Keratinocyte (primary cell): ENCODE data around the gene YAP1. TPM values are rescaled to one million over a fixed set of nuclear protein-coding genes. Genes with fewer than 3 reads are reported as not detected.
A peak's percentile ranks its signal among the peaks of the same experiment; 100 is the strongest.

Experiments
- DNase-seq: peaks from one replicate; pipeline ENCODE4 v3.0.0-alpha.2; 2011; ENCODE audit warnings: low read depth, missing footprints, low spot score
- FAIRE-seq: peaks from 2 replicates; lab custom pipeline; 2011; peaks lifted over from hg19 to GRCh38; lab: Jason Lieb, UNC
- H2AFZ ChIP-seq: 2 replicates; pipeline ENCODE4 v1.6.0; 2012; ENCODE audit warnings: low read length, control low read depth, inconsistent platforms; ENCODE audit not compliant: control insufficient read depth
- H3K27ac ChIP-seq: 2 replicates; pipeline ENCODE4 v1.5.1; 2011; ENCODE audit warnings: low read length; ENCODE audit not compliant: control insufficient read depth, insufficient read depth
- H3K27me3 ChIP-seq: 3 replicates; pipeline ENCODE4 v1.6.0; 2011; ENCODE audit warnings: low read length; ENCODE audit not compliant: control insufficient read depth, insufficient read depth; ENCODE audit errors: extremely low read depth
- H3K36me3 ChIP-seq, 2 experiments: 2 replicates in 1 of 2; 3 replicates in 1 of 2; pipeline ENCODE4 v1.5.1; 2011; ENCODE audit warnings: low read length in 2 of 2, mild to moderate bottlenecking in 1 of 2; ENCODE audit not compliant: control insufficient read depth in 2 of 2, insufficient read depth in 2 of 2; ENCODE audit errors: extremely low read depth in 1 of 2
- H3K4me1 ChIP-seq: 3 replicates; pipeline ENCODE4 v1.5.1; 2011; ENCODE audit warnings: low read length; ENCODE audit not compliant: control insufficient read depth, insufficient read depth; ENCODE audit errors: extremely low read depth
- H3K4me2 ChIP-seq: 3 replicates; pipeline ENCODE4 v1.6.0; 2011; ENCODE audit warnings: low read depth, low read length; ENCODE audit not compliant: control insufficient read depth, insufficient read depth; ENCODE audit errors: extremely low read depth
- H3K4me3 ChIP-seq, 3 experiments: fragments of 200-600 bp in 1 of 3; sonication (generic) in 1 of 3; 2 replicates in 2 of 3; 3 replicates in 1 of 3; pipeline ENCODE4 v1.5.1; 2011 to 2016; ENCODE audit warnings: low read length in 3 of 3, mild to moderate bottlenecking in 3 of 3, control low read depth in 2 of 3, inconsistent platforms in 1 of 3, low read depth in 1 of 3, mixed read lengths in 1 of 3, mixed run types in 1 of 3, moderate library complexity in 1 of 3; ENCODE audit not compliant: control insufficient read depth in 2 of 3, insufficient read depth in 2 of 3; ENCODE audit errors: extremely low read depth in 1 of 3
- H3K79me2 ChIP-seq: 2 replicates; pipeline ENCODE4 v1.6.0; 2012; ENCODE audit warnings: low read length; ENCODE audit not compliant: control insufficient read depth, insufficient read depth
- H3K9ac ChIP-seq: 3 replicates; pipeline ENCODE4 v1.6.0; 2011; ENCODE audit warnings: low read length; ENCODE audit not compliant: control insufficient read depth, insufficient read depth; ENCODE audit errors: extremely low read depth
- H3K9me1 ChIP-seq: 3 replicates; pipeline ENCODE4 v1.6.0; 2011; ENCODE audit warnings: low read length; ENCODE audit not compliant: control insufficient read depth, insufficient read depth; ENCODE audit errors: extremely low read depth
- H3K9me3 ChIP-seq: 2 replicates; pipeline ENCODE4 v1.5.1; 2012; ENCODE audit warnings: low read depth, low read length; ENCODE audit not compliant: control insufficient read depth
- H4K20me1 ChIP-seq: 3 replicates; pipeline ENCODE4 v1.6.0; 2011; ENCODE audit warnings: low read length; ENCODE audit not compliant: control insufficient read depth, insufficient read depth; ENCODE audit errors: extremely low read depth
- EZH2 ChIP-seq: IDR thresholded peaks from one replicate; pipeline ENCODE4 v1.6.1; 2012; ENCODE audit warnings: inconsistent platforms, mild to moderate bottlenecking, low read length, moderate library complexity
- dilution Hi-C: fragments of 300-500 bp; cut with MboI; formaldehyde crosslinking; loops from one replicate; pipeline ENCODE4 v1.7.0; 2020; ENCODE audit warnings: low sequenced_read_pairs; ENCODE audit not compliant: extremely low pct_ligation_motif_present
- polyA plus RNA-seq, 5 experiments: library from polyadenylated mRNA; depleted of rRNA in 3 of 5; stranded (reverse) in 3 of 5; stranded (forward) in 1 of 5; unstranded in 1 of 5; fragments of >200 nt; gene quantifications; 1 replicate in 1 of 5; 2 replicates in 3 of 5; 3 replicates in 1 of 5; pipeline versions ENCODE4 v1.2.1 to v1.2.3, GENCODE V29; 2011 to 2012; ENCODE audit warnings: missing spikeins in 2 of 5, low read depth in 1 of 5, low replicate concordance in 1 of 5
- TF ChIP-seq, protein P1 (sequence below), 3 experiments: IDR thresholded peaks in 1 of 3; conservative IDR thresholded peaks in 1 of 3; optimal IDR thresholded peaks in 1 of 3; 2 replicates in 2 of 3; 3 replicates in 1 of 3; pipeline versions ENCODE3 to v1.5.1; 2011; ENCODE audit warnings: low read length in 3 of 3, mild to moderate bottlenecking in 3 of 3, moderate library complexity in 2 of 3, control low read depth in 1 of 3, inconsistent platforms in 1 of 3; ENCODE audit not compliant: insufficient read depth in 2 of 3; ENCODE audit errors: extremely low read depth in 1 of 3

Gene YAP1
- polyA plus RNA-seq, 1 donor (not counting 4 experiments of a cell fraction or from before 2014, with no cell fraction given): 105 TPM

DNA sequence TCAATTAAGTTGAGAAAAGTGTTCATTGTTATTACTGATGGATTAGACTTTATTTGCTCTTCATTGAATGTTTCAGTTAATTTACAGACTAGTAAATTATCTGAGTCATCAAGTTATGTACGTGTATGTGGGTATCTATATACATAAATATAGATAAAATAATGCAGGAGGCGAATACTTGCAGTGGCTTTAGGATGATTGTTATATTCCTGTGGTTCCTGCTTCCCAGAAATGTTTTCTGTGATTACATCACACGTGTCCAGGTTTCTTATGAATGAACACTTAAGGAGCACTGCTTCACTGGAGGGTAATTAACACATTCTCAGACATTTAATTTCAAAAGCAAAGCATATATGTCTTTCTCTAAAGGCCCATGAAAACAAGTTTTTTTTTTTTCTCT lies 28.4 kb downstream of the YAP1 start:
- FAIRE-seq (no peak), DNase-seq (peak; percentile 45)
- Histone ChIP-seq H3K36me3 (peaks cover 1 to 7% of the 10 kb centered on the region in 2 experiments), H4K20me1 (no peaks in the 10 kb centered on the region), H3K79me2 (peaks cover 90% of the 10 kb centered on the region), H3K4me1 (peaks cover 19% of the 10 kb centered on the region), H2AFZ (no peak overlapping the region), H3K9me3 (no peaks in the 10 kb centered on the region), H3K27ac (peak overlapping the region; percentile 92), H3K4me2 (peak overlapping the region; percentile 82), H3K27me3 (no peaks in the 10 kb centered on the region), H3K9ac (peak overlapping the region; percentile 67), H3K9me1 (no peaks in the 10 kb centered on the region), H3K4me3 (no peak overlapping the region)
- dilution Hi-C loops: no loop called here
- TF ChIP-seq EZH2: no peak
- TF ChIP-seq, protein P1, sequence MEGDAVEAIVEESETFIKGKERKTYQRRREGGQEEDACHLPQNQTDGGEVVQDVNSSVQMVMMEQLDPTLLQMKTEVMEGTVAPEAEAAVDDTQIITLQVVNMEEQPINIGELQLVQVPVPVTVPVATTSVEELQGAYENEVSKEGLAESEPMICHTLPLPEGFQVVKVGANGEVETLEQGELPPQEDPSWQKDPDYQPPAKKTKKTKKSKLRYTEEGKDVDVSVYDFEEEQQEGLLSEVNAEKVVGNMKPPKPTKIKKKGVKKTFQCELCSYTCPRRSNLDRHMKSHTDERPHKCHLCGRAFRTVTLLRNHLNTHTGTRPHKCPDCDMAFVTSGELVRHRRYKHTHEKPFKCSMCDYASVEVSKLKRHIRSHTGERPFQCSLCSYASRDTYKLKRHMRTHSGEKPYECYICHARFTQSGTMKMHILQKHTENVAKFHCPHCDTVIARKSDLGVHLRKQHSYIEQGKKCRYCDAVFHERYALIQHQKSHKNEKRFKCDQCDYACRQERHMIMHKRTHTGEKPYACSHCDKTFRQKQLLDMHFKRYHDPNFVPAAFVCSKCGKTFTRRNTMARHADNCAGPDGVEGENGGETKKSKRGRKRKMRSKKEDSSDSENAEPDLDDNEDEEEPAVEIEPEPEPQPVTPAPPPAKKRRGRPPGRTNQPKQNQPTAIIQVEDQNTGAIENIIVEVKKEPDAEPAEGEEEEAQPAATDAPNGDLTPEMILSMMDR (optimal IDR thresholded peaks at IDR 0.05 in 1 of 3, IDR thresholded peaks at IDR 0.05 in 1 of 3, conservative IDR thresholded peaks at IDR 0.05 in 1 of 3; ENCODE audit: extremely low read depth in 1 of 3, insufficient read depth in 2 of 3, low read length in 3 of 3): no peak

DNA sequence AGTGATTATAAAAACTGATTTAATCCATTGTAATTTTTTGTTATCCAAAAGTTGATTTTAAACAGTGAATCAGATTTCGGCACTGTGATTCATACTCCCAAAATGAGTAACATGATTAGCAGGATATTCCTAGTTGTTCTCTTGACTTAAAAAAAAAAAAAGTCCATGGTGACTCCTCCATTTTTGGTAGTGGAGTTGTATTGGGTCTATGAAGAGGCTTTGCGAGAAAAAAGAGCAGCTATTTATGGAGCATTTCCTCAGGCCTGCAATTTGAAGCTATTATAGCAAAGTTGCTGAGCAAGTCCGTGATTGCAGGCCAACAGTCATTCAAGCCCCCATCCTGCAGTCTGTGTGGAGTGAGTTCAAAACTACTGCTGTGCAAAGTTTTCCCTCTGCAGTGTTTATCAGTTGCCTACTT lies 28.8 kb downstream of the YAP1 start:
- H3K79me2 ChIP-seq: peaks cover 90% of the 10 kb centered on the region
- dilution Hi-C loops: no loop called here
- H3K9me1 ChIP-seq: no peaks in the 10 kb centered on the region
- H3K4me2 ChIP-seq: peak overlapping the region; percentile 82
- H2AFZ ChIP-seq: no peak overlapping the region
- peak; percentile 36 for DNase-seq
- no peak for TF ChIP-seq EZH2
- TF ChIP-seq, protein P1 (optimal IDR thresholded peaks at IDR 0.05 in 1 of 3, IDR thresholded peaks at IDR 0.05 in 1 of 3, conservative IDR thresholded peaks at IDR 0.05 in 1 of 3; ENCODE audit: extremely low read depth in 1 of 3, insufficient read depth in 2 of 3, low read length in 3 of 3): no peak
- peak overlapping the region; percentile 92 for H3K27ac ChIP-seq
- no peaks in the 10 kb centered on the region for H3K9me3 ChIP-seq
- H3K27me3 ChIP-seq: no peaks in the 10 kb centered on the region
- peak overlapping the region in 2 of 3 experiments; percentile 20 to 56 for H3K4me3 ChIP-seq
- H3K36me3 ChIP-seq: peaks cover 1 to 7% of the 10 kb centered on the region in 2 experiments
- no peaks in the 10 kb centered on the region for H4K20me1 ChIP-seq
- H3K9ac ChIP-seq: peak overlapping the region; percentile 67
- peaks cover 22% of the 10 kb centered on the region for H3K4me1 ChIP-seq
- peak; percentile 80 for FAIRE-seq
